Activated CD4-positive, alpha-beta T cell treated with anti-CD3 and anti-CD28 coated beads for 1 hour (primary cell): ENCODE measurements around the gene FDX1.

Source experiments
- DNase-seq: peaks from one replicate; pipeline ENCODE4 v3.0.0-alpha.2; 2020

FDX1 gene

DNA sequence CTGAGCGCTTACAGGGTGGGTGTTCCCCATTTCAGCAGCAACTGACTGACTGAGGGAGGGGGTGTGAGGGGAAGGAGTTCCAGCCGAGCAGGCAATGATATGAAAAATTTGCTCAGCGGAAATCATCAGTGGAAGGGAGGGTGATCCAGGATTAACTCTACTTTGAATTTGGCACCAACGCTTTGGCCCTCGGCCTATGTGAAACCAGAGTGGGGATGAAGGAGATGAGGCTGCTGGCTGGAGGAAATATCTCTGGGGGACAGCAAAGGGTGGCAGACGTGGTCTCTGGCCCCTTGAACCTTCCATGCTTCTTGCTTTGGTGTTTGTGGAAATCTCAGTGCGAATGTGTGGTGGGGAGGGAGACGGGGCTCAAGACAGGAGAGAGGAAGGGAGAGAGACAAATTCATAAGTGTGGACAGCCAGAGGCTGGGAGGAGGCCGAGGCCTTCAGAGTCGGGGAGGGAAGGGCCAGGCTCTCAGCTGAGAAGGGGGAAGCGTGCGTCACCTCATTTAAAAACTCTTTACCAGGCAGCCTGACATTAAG, 83.6 kb downstream of the FDX1 start:
- DNase-seq: no peak

DNA sequence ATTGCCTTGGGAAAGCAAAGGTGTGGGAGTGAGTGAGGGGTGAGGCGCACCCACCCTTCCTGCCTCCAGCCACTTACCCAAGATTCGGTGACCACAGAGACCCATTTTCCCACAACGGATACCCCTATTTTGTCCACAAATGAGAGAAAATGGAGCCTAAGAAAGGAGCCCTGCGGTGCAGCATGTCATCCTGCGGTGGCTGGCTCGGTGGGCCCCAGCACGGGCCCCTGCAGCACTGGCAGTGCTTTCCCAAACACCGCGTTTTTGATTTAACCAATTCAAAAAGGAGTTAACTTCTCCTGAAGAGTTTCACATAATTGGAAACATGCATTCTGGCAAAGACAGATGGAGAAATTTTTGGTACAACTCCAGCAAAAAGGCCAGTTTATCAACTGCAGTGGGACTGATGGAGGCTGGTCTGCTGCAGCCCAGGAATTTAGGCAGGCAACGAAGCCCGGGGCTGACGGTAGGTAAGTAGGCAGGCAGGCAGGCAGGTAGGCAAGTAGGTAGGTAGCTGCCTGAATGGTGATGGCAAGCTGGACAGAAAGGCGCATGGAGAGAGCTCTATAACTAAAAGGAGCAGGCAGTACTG, 84.2 kb downstream of the FDX1 start:
- DNase-seq: no peak
